Ovary (tissue), 9 donors: Measurements from ENCODE around the gene CCDC7. TPM values are rescaled to one million over a fixed set of nuclear protein-coding genes. Genes with fewer than 3 reads are reported as not detected.

Source experiments
- DNase-seq, 5 donors: peaks; one replicate each; pipeline ENCODE4 v3.0.0-alpha.2; 2019 to 2020
- H3K27ac ChIP-seq, 2 donors: fragments of 200-600 bp; one replicate each; pipeline versions ENCODE4 v1.5.1 to v1.8.0; 2019 to 2022
- H3K27me3 ChIP-seq: fragments of 200-600 bp; one replicate; pipeline ENCODE4 v1.8.0; 2022
- H3K36me3 ChIP-seq: fragments of 200-600 bp; sonication (generic); one replicate; pipeline ENCODE4 v1.5.1; 2019
- H3K4me1 ChIP-seq: one replicate; pipeline ENCODE4 v1.8.1; 2013; ENCODE audit warnings: mild to moderate bottlenecking, moderate library complexity; ENCODE audit not compliant: insufficient read depth
- H3K4me3 ChIP-seq: fragments of 200-600 bp; sonication (generic); one replicate; pipeline ENCODE4 v1.5.1; 2017
- H3K9me3 ChIP-seq, 2 donors: fragments of 200-600 bp in 1 of 2; sonication (generic) in 1 of 2; one replicate each; pipeline versions ENCODE4 v1.5.1 to v1.8.1; 2013 to 2019; ENCODE audit warnings: mild to moderate bottlenecking in 1 of 2, moderate library complexity in 1 of 2
- EP300 ChIP-seq: sonication (generic); formaldehyde crosslinking; IDR thresholded peaks from one replicate; pipeline ENCODE4 v1.6.1; 2017; ENCODE audit warnings: antibody characterized with exemption
- POLR2A ChIP-seq: fragments of 450-650 bp; IDR thresholded peaks from one replicate; pipeline ENCODE4 v1.6.1; 2017; ENCODE audit warnings: antibody characterized with exemption, mild to moderate bottlenecking, moderate library complexity
- WGBS, 3 donors: extraction: QIAGEN DNeasy Blood & Tissue Kit in 1 of 3; methylation state at CpG; one replicate each; pipeline versions ENCODE4 v1.1.5 to v1.1.7; 2013 to 2017; 5-methylcytosine and 5-hydroxymethylcytosine counted together
- intact Hi-C, 4 donors: fragments of 100-400 bp; cut with DNase I; formaldehyde crosslinking; loops; one replicate each; pipeline versions ENCODE4 v1.11.0 to v1.15.1; 2022 to 2023
- polyA plus RNA-seq, 2 donors: library from polyadenylated mRNA; stranded (reverse); fragments of 200-250 nt in 1 of 2; fragments of 350-450 nt in 1 of 2; fragmentation: Illumina TruSeq in 1 of 2; extraction: RNeasy Lipid Tissue Mini Kit (QIAGEN cat#74804) in 1 of 2; gene quantifications; one replicate each; pipeline ENCODE4 v1.2.3, GENCODE V29; 2013 to 2014
- total RNA-seq, 7 donors: library from RNA; depleted of rRNA in 2 of 7; stranded (reverse); fragments of >200 nt in 2 of 7; fragmentation: NEBNext Ultra II Directional in 3 of 7; extraction: Animal tissue kit (Norgen Biotek cat#: 25700) in 3 of 7; gene quantifications; one replicate each; pipeline versions ENCODE4 v1.1.0 to v1.2.4, GENCODE V29; 2016 to 2023
- TF ChIP-seq, protein P1 (sequence below), 3 donors: fragments of 450-650 bp in 2 of 3; fragments of 200-600 bp in 1 of 3; IDR thresholded peaks; one replicate each; pipeline versions ENCODE4 v1.5.1 to v1.8.0; 2016 to 2022; ENCODE audit warnings: antibody characterized with exemption in 3 of 3, mild to moderate bottlenecking in 1 of 3
- donor health status: DM: no; HTN: no; CAD: no; lungs with moderate emphysema.
- donor health status: DM: no; HTN: no; CAD: no.
- donor health status: Bipolar disorder and iron deficiency.
- donor health status: DM: yes; HTN: yes; CAD: no.
- donor health status: DM: no; HTN: no; CAD: no.
- donor health status: DM: yes; HTN: yes; CAD: no.

CCDC7 gene
- total and polyA plus RNA-seq, 9 donors = 1.2 to 83.4 (median 47.2) TPM

DNA sequence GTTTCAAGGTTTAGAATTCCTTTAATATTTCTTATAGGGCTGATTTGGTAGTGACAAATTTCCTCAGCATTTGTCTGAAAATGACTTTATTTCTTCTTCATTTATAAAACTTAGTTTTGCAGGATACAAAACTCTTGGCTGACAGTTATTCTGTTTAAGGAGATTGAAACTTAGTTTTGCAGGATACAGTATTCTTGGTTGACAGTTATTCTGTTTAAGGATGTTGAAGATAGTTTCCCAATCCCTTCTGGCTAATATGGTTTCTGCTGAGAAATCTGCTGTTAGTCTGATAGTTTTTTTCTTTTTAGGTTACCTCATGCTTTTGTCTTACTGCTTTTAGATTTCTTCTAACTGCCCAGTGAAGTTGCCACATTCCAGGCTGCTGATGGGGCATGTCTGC, 325.3 kb downstream of the CCDC7 start:
- no peaks in the 10 kb centered on the region for H3K27me3 ChIP-seq
- no peaks in the 10 kb centered on the region for H3K4me1 ChIP-seq
- no peak overlapping the region for H3K4me3 ChIP-seq
- peaks cover 0 to 9% of the 10 kb centered on the region in 2 donors for H3K9me3 ChIP-seq
- H3K27ac ChIP-seq = no peak overlapping the region
- DNase-seq = no peak
- H3K36me3 ChIP-seq = no peaks in the 10 kb centered on the region
- intact Hi-C loops = no loop called here
- TF ChIP-seq POLR2A (no peak), EP300 (no peak)
- TF ChIP-seq, protein P1, sequence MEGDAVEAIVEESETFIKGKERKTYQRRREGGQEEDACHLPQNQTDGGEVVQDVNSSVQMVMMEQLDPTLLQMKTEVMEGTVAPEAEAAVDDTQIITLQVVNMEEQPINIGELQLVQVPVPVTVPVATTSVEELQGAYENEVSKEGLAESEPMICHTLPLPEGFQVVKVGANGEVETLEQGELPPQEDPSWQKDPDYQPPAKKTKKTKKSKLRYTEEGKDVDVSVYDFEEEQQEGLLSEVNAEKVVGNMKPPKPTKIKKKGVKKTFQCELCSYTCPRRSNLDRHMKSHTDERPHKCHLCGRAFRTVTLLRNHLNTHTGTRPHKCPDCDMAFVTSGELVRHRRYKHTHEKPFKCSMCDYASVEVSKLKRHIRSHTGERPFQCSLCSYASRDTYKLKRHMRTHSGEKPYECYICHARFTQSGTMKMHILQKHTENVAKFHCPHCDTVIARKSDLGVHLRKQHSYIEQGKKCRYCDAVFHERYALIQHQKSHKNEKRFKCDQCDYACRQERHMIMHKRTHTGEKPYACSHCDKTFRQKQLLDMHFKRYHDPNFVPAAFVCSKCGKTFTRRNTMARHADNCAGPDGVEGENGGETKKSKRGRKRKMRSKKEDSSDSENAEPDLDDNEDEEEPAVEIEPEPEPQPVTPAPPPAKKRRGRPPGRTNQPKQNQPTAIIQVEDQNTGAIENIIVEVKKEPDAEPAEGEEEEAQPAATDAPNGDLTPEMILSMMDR (IDR thresholded peaks at IDR 0.05) = no peak

DNA sequence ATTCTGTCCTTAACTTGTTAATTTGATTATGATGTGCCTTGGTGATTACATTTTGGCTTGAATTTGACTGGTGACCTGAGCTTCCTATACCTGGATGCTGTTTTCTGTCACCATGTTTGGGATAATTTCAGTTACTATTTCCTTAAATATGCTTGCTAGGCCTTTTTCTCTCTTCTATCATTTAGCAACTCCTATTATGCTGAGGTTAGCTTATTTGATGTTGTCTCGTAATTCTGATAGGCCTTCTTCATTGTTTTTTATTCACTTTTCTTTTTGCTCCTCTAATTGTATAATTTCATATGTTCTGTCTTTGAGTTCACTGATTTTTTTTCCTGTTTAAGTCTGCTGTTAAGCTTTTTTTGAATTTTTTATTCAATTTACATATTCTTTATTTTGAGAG, 327.2 kb downstream of the CCDC7 start:
- no peaks in the 10 kb centered on the region for H3K4me1 ChIP-seq
- no peak for DNase-seq
- peaks cover 0 to 9% of the 10 kb centered on the region in 2 donors for H3K9me3 ChIP-seq
- intact Hi-C loops = no loop called here
- H3K4me3 ChIP-seq = no peak overlapping the region
- H3K36me3 ChIP-seq = no peaks in the 10 kb centered on the region
- TF ChIP-seq EP300 (no peak), POLR2A (no peak)
- TF ChIP-seq, protein P1 (IDR thresholded peaks at IDR 0.05) = no peak
- 82 to 100% (median 89%) methylated on average over 1 of the region's 1 CpG for WGBS, 3 donors
- H3K27ac ChIP-seq = no peak overlapping the region
- H3K27me3 ChIP-seq = no peaks in the 10 kb centered on the region

DNA sequence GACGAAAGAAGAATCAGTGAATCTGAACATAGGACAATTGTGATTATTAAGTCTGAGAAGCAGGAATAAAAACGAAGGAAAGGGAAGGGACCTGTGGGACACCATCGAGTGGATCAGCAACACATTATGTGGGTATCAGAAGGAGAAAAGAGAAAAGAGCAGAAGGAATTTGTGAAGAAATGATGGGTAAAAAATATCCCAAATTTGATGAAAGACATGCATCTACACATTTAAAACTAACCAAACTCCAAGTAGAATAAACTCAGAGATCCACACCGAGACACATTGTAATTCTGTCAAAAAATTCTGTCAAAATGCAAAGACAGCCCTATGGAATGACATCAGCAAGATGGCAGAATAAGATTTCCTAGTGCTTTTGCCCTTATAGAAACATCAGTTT, 341.0 kb downstream of the CCDC7 start:
- Histone ChIP-seq H3K9me3 (peaks cover 0 to 4% of the 10 kb centered on the region in 2 donors), H3K36me3 (no peaks in the 10 kb centered on the region), H3K4me1 (no peaks in the 10 kb centered on the region), H3K27me3 (no peaks in the 10 kb centered on the region), H3K27ac (no peak overlapping the region), H3K4me3 (no peak overlapping the region)
- WGBS, 3 donors = 93 to 96% (median 93%) methylated on average over 4 of the region's 4 CpGs
- TF ChIP-seq EP300 (no peak), POLR2A (no peak)
- TF ChIP-seq, protein P1 (IDR thresholded peaks at IDR 0.05) = no peak
- no peak for DNase-seq
- intact Hi-C loops = loop anchor here in 1 of 4 donors (5.0 kb wide), 1 partner anchor 225 kb away; no protein-coding TSS in a partner anchor

DNA sequence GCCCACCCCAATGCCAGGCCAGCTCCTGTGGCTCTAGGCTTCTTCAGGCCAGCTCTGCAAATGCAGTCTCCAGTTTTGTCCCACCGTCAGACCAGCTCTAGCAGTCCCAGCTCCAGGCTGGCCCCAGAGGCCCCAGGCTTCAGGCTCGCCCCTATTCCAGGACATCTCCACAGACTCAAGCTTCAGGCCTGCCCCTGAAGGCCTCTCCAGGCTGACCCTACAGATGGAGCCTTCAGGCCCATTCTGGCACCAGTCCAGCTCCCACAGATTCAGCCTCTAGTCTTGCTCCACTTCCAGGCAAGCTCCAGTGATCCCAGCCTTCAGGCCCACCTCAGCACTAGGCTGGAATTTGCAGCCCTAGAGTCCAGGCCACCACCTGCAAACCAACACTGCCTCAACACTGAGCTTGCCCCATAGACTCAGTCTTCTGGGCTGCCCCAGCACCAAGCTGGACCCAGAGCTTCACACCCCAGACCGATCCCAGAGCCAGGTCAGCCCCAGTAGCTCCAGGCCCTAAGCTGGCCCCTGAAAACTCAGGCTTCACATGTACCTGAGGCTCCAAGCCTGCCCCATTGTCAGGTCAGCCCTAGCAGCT, 341.8 kb downstream of the CCDC7 start:
- Histone ChIP-seq H3K27ac (no peak overlapping the region), H3K36me3 (no peaks in the 10 kb centered on the region), H3K4me3 (no peak overlapping the region), H3K4me1 (no peaks in the 10 kb centered on the region), H3K27me3 (no peaks in the 10 kb centered on the region), H3K9me3 (peaks cover 0 to 4% of the 10 kb centered on the region in 2 donors)
- TF ChIP-seq, protein P1 (IDR thresholded peaks at IDR 0.05) = no peak
- TF ChIP-seq POLR2A = no peak
- TF ChIP-seq EP300 = no peak
- DNase-seq = no peak
- intact Hi-C loops = loop anchor here in 1 of 4 donors (5.0 kb wide), 1 partner anchor 225 kb away; no protein-coding TSS in a partner anchor
- 88 to 95% (median 94%) methylated on average over 3 of the region's 3 CpGs for WGBS, 3 donors
